ENCODE measurements around the gene DSCAML1.

- TF ChIP-seq SP1 (IDR thresholded peaks at IDR 0.05; ENCODE audit: low read depth), result no peak
- TF ChIP-seq CTCF (IDR thresholded peaks at IDR 0.05 in 2 of 3, conservative IDR thresholded peaks at IDR 0.05 in 1 of 3; ENCODE audit: borderline replicate concordance in 1 of 3, insufficient read depth in 1 of 3, low read depth in 2 of 3, low read length in 2 of 3), result no peak
- TF ChIP-seq EGR1 (IDR thresholded peaks at IDR 0.05; ENCODE audit: low read depth), result no peak
- TF ChIP-seq EZH2 (IDR thresholded peaks at IDR 0.05), result no peak
- no peak for TF ChIP-seq POLR2A (IDR thresholded peaks at IDR 0.05; ENCODE audit: borderline replicate concordance, extremely low read depth, insufficient read depth, insufficient read length)
- no peak for TF ChIP-seq MAX (IDR thresholded peaks at IDR 0.05)
- TF ChIP-seq CBX3 (IDR thresholded peaks at IDR 0.05; ENCODE audit: low read depth), result no peak
- TF ChIP-seq SIN3A (IDR thresholded peaks at IDR 0.05; ENCODE audit: low read depth), result no peak
- TF ChIP-seq ZFX (IDR thresholded peaks at IDR 0.05), result no peak
- no peak for TF ChIP-seq ZNF274 (IDR thresholded peaks at IDR 0.05; ENCODE audit: low read depth, low read length)
- TF ChIP-seq RAD21 (IDR thresholded peaks at IDR 0.05; ENCODE audit: low read depth), result no peak
- TF ChIP-seq SRF (IDR thresholded peaks at IDR 0.05; ENCODE audit: low read depth), result no peak
- no peak for TF ChIP-seq POLR2AphosphoS5 (IDR thresholded peaks at IDR 0.05; ENCODE audit: low read depth, low read length)
Measured at GRCh38 chr11:117520966-117521365, 276.1 kb downstream of the DSCAML1 start.

All from HCT116 (cell line).